Stomach (tissue), 4 donors: Measurements from ENCODE around the gene PTGFRN.

Experiments
- EP300 ChIP-seq: sonication (generic); formaldehyde crosslinking; IDR thresholded peaks from one replicate; pipeline ENCODE4 v1.6.1; 2017; ENCODE audit warnings: antibody characterized with exemption
- POLR2A ChIP-seq, 4 donors: fragments of 450-650 bp; IDR thresholded peaks; one replicate each; pipeline ENCODE4 v1.6.1; 2016; ENCODE audit warnings: antibody characterized with exemption in 4 of 4, control low read depth in 2 of 4, mild to moderate bottlenecking in 1 of 4, moderate library complexity in 1 of 4
- POLR2AphosphoS5 ChIP-seq, 3 donors: sonication (generic); formaldehyde crosslinking; IDR thresholded peaks; one replicate each; pipeline ENCODE4 v1.6.1; 2016; ENCODE audit warnings: antibody characterized with exemption in 3 of 3
- TF ChIP-seq, protein P1 (sequence below), 7 experiments: fragments of 450-650 bp in 4 of 7; fragments of 200-600 bp in 3 of 7; sonication (generic) in 3 of 7; IDR thresholded peaks; one replicate each; pipeline ENCODE4 v1.5.1; 2016 to 2019; ENCODE audit warnings: antibody characterized with exemption in 7 of 7, control low read depth in 2 of 7, mild to moderate bottlenecking in 1 of 7

DNA sequence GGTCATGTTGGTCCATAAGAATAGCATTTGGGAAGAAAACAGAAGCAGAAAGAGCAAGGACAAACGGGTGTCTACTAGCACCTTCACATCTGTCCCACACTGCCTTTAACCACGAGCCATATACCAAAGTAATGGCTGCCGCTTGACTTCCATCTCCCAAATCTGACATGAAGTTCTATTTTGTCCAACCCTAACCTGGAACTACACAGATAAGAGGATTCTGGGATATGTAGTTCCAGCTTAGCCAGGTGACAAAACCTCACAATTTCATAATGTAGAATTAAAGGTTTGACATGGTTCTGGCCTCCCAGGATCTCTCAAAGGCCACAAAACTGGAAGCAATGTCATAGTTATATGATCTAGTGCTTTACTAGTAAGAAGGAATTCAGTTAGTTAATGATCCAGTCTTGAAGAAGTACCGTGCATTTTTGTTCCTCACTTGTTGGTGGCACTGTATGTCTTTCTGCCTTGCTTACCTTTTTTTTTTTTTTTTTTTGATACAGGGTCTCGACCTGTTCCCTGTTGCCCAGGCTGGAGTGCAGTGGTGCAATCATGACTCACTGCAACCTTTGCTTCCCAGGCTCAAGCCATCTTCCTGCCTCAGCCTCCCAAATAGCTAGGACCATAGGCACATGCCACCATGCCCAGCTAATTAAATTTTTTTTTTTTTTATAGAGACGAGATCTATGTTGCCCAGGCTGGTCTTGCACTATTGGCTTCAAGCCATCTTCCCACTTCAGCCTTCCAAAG is 17.5 kb downstream of the PTGFRN start:
- TF ChIP-seq, protein P1, sequence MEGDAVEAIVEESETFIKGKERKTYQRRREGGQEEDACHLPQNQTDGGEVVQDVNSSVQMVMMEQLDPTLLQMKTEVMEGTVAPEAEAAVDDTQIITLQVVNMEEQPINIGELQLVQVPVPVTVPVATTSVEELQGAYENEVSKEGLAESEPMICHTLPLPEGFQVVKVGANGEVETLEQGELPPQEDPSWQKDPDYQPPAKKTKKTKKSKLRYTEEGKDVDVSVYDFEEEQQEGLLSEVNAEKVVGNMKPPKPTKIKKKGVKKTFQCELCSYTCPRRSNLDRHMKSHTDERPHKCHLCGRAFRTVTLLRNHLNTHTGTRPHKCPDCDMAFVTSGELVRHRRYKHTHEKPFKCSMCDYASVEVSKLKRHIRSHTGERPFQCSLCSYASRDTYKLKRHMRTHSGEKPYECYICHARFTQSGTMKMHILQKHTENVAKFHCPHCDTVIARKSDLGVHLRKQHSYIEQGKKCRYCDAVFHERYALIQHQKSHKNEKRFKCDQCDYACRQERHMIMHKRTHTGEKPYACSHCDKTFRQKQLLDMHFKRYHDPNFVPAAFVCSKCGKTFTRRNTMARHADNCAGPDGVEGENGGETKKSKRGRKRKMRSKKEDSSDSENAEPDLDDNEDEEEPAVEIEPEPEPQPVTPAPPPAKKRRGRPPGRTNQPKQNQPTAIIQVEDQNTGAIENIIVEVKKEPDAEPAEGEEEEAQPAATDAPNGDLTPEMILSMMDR (IDR thresholded peaks at IDR 0.05), result no peak
- TF ChIP-seq POLR2A (IDR thresholded peaks at IDR 0.05) (no peak), EP300 (no peak), POLR2AphosphoS5 (IDR thresholded peaks at IDR 0.05) (no peak)
